Measurements from ENCODE around the gene CD300LD. TPM values are rescaled to one million over a fixed set of nuclear protein-coding genes. Genes with fewer than 3 reads are reported as not detected.

The CD300LD gene
- total RNA-seq, 4 donors from 2014 or later, result not detected

- peak within 1 kb of the TSS in 2 of 4 donors; percentile 18 to 28 for H3K4me3 ChIP-seq
- no peaks in the 10 kb centered on the region for H3K36me3 ChIP-seq
- TF ChIP-seq POLR2A (IDR thresholded peaks at IDR 0.05) (peak in 1 of 4 donors; percentile 45), CTCF (IDR thresholded peaks at IDR 0.05) (no peak)
- H3K27ac ChIP-seq, result peak within 1 kb of the TSS in 2 of 4 donors; percentile 33 to 40
- intact Hi-C loops (cut with DNase I), result no loop called here
- DNase-seq, result no peak
- 40 to 49% methylated on average over 1 to 4 of the region's 5 CpGs for WGBS, 2 donors
- no peaks in the 10 kb centered on the region for H3K4me1 ChIP-seq
- H3K9me3 ChIP-seq, result no peaks in the 10 kb centered on the region
- H3K27me3 ChIP-seq, result peaks cover 0 to 27% (median 0%) of the 10 kb centered on the region in 4 donors
Measured at GRCh38 chr17:74545843-74546230, 46.2 kb downstream of the CD300LD start, which contains the start of gene CD300C. Gene CD300C (minus strand): TSS chr17:74546115. CDS start chr17:74545782, 333 bp downstream.

GRCh38 chr17:74544991-74545842 lies 46.9 kb downstream of the CD300LD start:
- Histone ChIP-seq H3K36me3 (no peaks in the 10 kb centered on the region), H3K4me1 (no peaks in the 10 kb centered on the region), H3K27ac (peak overlapping the region in 2 of 4 donors; percentile 33 to 40), H3K4me3 (peak overlapping the region in 2 of 4 donors; percentile 18 to 28), H3K27me3 (peaks cover 0 to 24% (median 0%) of the 10 kb centered on the region in 4 donors), H3K9me3 (no peaks in the 10 kb centered on the region)
- intact Hi-C loops (cut with DNase I), result no loop called here
- TF ChIP-seq CTCF (IDR thresholded peaks at IDR 0.05), result no peak
- no peak for TF ChIP-seq POLR2A (IDR thresholded peaks at IDR 0.05)
- WGBS, 2 donors, result 77 to 79% methylated on average over 9 to 14 of the region's 16 CpGs
- DNase-seq, result no peak

- Histone ChIP-seq H3K36me3 (no peaks in the 10 kb centered on the region), H3K27ac (no peak overlapping the region), H3K4me3 (no peak overlapping the region), H3K9me3 (no peaks in the 10 kb centered on the region), H3K27me3 (peaks cover 0 to 18% (median 0%) of the 10 kb centered on the region in 4 donors), H3K4me1 (no peaks in the 10 kb centered on the region)
- intact Hi-C loops (cut with DNase I), result no loop called here
- no peak for DNase-seq
- TF ChIP-seq POLR2A (IDR thresholded peaks at IDR 0.05), result no peak
- TF ChIP-seq CTCF (IDR thresholded peaks at IDR 0.05), result no peak
- WGBS, 2 donors, result 69 to 75% methylated on average over 10 of the region's 18 CpGs
Measured at GRCh38 chr17:74543891-74544760, 48.0 kb downstream of the CD300LD start.

- no peak for DNase-seq
- Histone ChIP-seq H3K27me3 (peaks cover 0 to 16% (median 0%) of the 10 kb centered on the region in 4 donors), H3K4me1 (no peaks in the 10 kb centered on the region), H3K4me3 (no peak overlapping the region), H3K9me3 (no peaks in the 10 kb centered on the region), H3K27ac (no peak overlapping the region), H3K36me3 (no peaks in the 10 kb centered on the region)
- 70 to 71% methylated on average over 10 to 13 of the region's 14 CpGs for WGBS, 2 donors
- TF ChIP-seq CTCF (IDR thresholded peaks at IDR 0.05) (no peak), POLR2A (IDR thresholded peaks at IDR 0.05) (no peak)
- intact Hi-C loops (cut with DNase I), result no loop called here
Measured at GRCh38 chr17:74543406-74543805, 48.7 kb downstream of the CD300LD start.
